ENCODE results near the gene OGFOD3. TPM values are rescaled to one million over a fixed set of nuclear protein-coding genes. Genes with fewer than 3 reads are reported as not detected.

OGFOD3 gene
- 16.6 TPM for total RNA-seq

DNA sequence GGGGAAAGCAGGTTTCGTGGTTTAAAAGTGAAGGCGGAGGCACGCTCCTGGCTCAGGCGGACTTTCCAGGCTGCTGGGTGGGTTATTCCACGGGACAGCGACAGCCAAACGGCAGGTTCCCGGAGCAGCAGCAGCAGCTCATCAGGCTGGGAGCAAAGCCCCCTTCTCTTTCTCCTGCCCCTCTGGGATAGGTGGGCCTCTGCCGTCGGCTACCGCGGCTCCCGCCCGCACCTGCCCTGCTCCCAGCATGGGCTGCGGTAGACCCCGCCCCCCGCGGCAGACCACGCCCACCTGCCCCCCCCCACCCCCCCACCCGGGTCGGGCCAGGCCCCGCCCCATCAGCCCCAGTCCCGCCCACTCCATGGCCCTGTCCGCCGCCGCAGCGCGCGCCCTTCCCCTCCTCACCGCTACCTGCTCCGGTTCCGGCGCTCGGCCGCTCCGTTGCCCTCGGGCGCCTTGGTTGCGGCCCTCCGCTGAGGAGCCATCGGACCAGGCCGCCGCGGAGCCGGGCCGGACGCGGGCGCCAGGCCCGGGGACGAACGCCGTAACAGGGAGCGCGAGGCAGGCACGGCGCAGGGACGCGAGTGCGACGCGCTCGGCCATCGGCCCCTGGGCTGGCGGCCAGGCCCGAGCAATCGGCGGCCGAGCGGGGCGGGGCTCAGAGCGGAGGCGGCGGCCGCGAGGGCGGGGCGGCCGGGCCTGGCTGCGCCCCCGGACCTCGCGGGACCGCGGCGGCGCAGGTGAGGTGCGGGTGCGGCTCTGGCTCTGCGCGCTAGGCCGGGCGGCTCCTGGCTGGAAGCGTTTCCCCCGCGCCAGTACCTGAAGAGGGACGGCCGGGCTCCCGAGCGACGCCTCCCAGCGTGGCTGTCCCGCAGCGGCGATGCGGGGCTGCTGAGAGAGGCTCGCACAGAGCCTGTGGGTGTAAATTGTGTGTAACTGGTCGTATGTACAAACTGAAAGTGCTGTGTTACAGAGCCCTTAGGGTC is at the start of gene OGFOD3, which contains the start of gene HEXD:
OGFOD3 (minus strand) TSS at position 586 of the 986 bp plus-strand sequence; CDS start at position 485, 101 bp downstream.
HEXD (plus strand) TSS at position 347 of the 986 bp plus-strand sequence. CDS start 1,453 bp downstream, outside the sequence.

DNA sequence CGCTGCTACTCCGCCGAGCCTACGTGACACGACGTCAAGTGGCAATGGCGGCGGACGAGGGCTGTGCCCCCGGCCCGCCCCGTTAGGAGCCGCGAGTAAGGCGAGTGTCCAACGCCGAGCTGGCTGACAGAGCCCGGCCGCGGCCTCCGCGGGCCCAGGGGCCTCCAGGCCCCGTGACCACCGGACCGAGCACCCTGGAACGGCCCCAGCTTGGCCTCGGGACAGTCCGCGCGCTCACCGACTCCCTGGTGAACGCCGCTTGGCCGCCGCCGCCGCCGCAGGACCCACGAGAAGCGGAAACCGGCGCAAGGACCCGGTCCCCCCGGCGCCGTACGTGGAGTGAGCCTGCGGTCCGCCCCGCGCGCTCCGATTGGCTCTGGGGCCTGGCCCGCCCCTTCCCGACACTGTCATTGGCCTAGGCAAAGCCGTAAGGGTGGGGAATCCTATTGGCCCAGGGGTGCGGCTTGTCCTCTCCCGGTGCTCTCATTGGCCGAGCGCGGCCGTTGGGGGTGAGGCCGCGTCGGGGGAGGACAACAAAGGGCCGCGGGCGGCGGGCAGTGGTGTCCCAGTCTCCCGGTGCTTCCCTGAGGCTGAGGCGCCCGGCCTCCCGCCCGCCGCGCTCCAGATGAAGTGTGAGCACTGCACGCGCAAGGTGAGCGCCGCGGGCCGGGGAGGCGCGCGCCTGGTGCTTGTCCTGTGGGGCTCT is 39.9 kb upstream of the OGFOD3 start, which contains the start of gene NARF:
NARF (plus strand) TSS at position 563 of the 706 bp plus-strand sequence; CDS start at position 626, 63 bp downstream.

DNA sequence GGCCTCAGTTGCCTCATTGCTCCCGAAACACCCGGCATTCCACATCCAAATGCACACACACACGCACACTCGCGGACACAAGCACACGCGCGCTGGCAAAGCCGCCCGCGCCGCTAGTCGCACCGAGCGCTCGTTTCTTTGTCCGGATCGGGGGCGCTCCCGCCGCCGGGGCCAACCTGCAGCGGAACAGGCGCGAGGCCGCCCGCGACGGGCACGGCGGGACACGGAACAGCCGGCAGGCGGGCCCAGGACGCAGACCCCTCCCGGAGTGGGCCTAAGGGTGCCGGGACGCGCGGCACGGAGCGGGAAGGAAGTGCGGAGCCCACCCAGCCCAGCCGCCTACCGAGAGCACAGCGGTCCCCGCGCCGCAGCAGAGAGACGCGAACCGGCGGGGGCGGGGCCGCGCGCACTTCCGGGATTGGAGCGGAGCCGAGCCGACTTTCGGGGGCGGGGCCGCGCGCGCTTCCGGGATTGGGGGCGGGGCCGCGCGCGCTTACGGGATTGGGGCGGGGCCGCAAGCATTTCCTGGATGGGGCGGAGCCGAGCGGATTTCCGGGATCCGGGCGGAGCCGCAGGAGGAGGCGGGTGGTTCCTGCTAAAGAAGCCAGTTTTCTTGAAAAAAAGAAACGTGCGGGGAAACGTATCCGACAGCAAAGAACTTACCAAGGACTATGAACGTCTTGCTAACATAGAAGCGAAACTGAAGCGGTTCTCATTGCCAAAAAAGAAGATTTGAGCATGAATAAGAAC is 32.1 kb upstream of the OGFOD3 start, which contains the start of gene CYBC1:
CYBC1 (minus strand) TSS at position 396 of the 750 bp plus-strand sequence. CDS start 1,498 bp downstream, outside the sequence.

DNA sequence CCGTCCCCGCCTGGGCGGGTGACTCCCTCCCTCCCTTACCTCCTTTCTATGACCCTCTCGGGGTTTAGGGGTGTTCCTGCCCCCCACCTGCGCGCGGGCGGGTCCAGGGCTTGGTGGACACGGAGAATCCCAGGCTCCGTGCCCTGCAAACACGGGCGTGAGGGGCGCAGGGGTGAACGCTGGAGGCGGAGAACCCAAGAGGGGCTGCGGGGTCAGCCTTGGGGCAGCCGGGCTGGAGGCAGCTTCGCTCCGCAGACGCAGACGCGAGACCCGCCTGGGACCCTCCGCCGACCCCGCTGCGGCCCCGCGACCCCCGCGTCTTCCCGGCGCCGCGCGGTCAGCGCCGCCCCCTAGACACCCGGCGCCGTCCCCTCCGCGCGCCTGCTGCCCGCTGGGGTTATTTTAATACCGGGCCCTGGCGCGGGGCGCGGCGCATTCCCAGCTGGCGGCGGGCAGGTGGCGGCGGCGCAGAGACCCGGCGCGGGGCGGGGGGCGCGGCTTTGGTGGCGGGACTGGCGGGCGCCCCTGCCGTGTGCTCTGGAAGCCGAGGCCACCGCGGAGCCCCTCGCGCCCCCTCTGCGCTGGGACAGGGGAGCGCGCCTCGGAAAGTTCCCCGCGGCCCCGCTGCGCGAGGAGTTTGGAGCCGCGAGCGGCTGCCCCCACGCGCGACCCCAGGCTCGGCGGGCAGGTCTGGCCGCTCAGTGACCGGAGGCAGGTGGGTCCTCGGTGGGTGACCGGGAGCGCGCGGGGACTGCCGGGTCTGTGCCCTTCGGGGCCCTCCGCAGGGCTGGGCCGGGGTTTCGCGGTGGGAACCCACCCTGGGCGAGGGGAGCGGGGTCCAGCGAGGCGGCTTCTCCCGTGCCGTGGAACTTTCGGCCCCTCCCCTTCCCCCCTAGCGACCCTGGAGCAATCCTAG is 46.8 kb downstream of the OGFOD3 start, which contains the start of gene UTS2R:
UTS2R (plus strand) TSS at position 433 of the 916 bp plus-strand sequence. CDS start 2,560 bp downstream, outside the sequence.

GRCh38 chr17:82358465-82359350 is 59.7 kb downstream of the OGFOD3 start, which contains the start of gene TEX19:
Gene TEX19 (plus strand): TSS chr17:82359247. CDS start chr17:82362151, 2,904 bp downstream.

Small RNA genes lying within 50 kb of the gene (small RNA-seq; reads per million reads assigned to genes)
- gene RF00019 (ENCODE audit: low replicate concordance), result not detected

Other genes with a start within 250 kb of the OGFOD3 start
- 72.0 TPM for gene CCDC57, start 205.7 kb downstream of the OGFOD3 start, total RNA-seq
- 2.8 TPM for gene SLC16A3, start 189.5 kb downstream of the OGFOD3 start, total RNA-seq
- 42.3 TPM for gene CSNK1D, start 144.9 kb downstream of the OGFOD3 start, total RNA-seq
- gene CD7, start 101.0 kb downstream of the OGFOD3 start, total RNA-seq, result not detected
- gene SECTM1, start 84.8 kb downstream of the OGFOD3 start, total RNA-seq, result not detected
- not detected for gene TEX19, start 59.3 kb downstream of the OGFOD3 start, total RNA-seq
- gene UTS2R, start 46.8 kb downstream of the OGFOD3 start, total RNA-seq, result not detected
- gene HEXD, start 239 bp downstream of the OGFOD3 start, total RNA-seq, result 31.9 TPM
- gene CYBC1, start 32.2 kb upstream of the OGFOD3 start, total RNA-seq, result 35.4 TPM
- 78.6 TPM for gene NARF, start 40.2 kb upstream of the OGFOD3 start, total RNA-seq
- gene FOXK2, start 101.1 kb upstream of the OGFOD3 start, total RNA-seq, result 64.5 TPM
- 57.9 TPM for gene WDR45B, start 229.9 kb upstream of the OGFOD3 start, total RNA-seq

All from parietal lobe (tissue), 2 donors.